Mucosa of descending colon (tissue), 3 donors: ENCODE measurements around the gene DTWD1. TPM values are rescaled to one million over a fixed set of nuclear protein-coding genes. Genes with fewer than 3 reads are reported as not detected.

Experiments
- ATAC-seq: fragments of 200-7000 bp; cut with Tn5 transposase; one replicate; pipeline ENCODE4 v1.9.1; 2020; ENCODE audit warnings: mild to moderate bottlenecking, moderate library complexity
- DNase-seq, 3 donors: peaks; one replicate each; pipeline ENCODE4 v3.0.0-alpha.2; 2020
- H3K36me3 ChIP-seq: fragments of 200-600 bp; one replicate; pipeline ENCODE4 v1.8.0; 2021; ENCODE audit warnings: low read depth, mild to moderate bottlenecking
- H3K4me1 ChIP-seq: fragments of 200-600 bp; one replicate; pipeline ENCODE4 v1.8.0; 2021; ENCODE audit warnings: low read depth, mild to moderate bottlenecking
- H3K4me3 ChIP-seq: fragments of 200-600 bp; one replicate; pipeline ENCODE4 v1.8.0; 2021; ENCODE audit warnings: mild to moderate bottlenecking
- H3K9me3 ChIP-seq: fragments of 200-600 bp; one replicate; pipeline ENCODE4 v1.8.0; 2021; ENCODE audit warnings: mild to moderate bottlenecking
- CTCF ChIP-seq: fragments of 200-600 bp; IDR thresholded peaks from one replicate; pipeline ENCODE4 v1.8.0; 2022; ENCODE audit warnings: antibody characterized with exemption, mild to moderate bottlenecking
- intact Hi-C, 2 donors: fragments of 100-400 bp; cut with DNase I in 1 of 2; cut with micrococcal nuclease in 1 of 2; formaldehyde crosslinking; loops; one replicate each; pipeline versions ENCODE4 v1.11.0 to v1.11.1; 2022; cut with DNase I, micrococcal nuclease
- total RNA-seq, 3 donors: library from RNA; stranded (reverse); fragmentation: NEBNext Ultra II Directional in 2 of 3; extraction: Animal tissue kit (Norgen Biotek cat#: 25700) in 2 of 3; gene quantifications; one replicate each; pipeline versions ENCODE4 v1.2.1 to v1.2.4, GENCODE V29; 2021 to 2023
- donor health status: DM: no; HTN: no; CAD: no; lungs with moderate emphysema.
- donor health status: DM: no; HTN: no; CAD: no.
- donor health status: DM: no; HTN: yes; CAD: no.

The DTWD1 gene
- total RNA-seq, 3 donors from 2014 or later, result 19.4 to 39.2 (median 22.7) TPM

GRCh38 chr15:49621401-49621811 lies 558 bp downstream of the DTWD1 start:
- H3K4me1 ChIP-seq, result peaks cover 4% of the 10 kb centered on the region
- H3K36me3 ChIP-seq, result no peaks in the 10 kb centered on the region
- peak overlapping the region; percentile 34 for H3K4me3 ChIP-seq
- TF ChIP-seq CTCF, result no peak
- ATAC-seq, result no peak
- H3K9me3 ChIP-seq, result peaks cover 14% of the 10 kb centered on the region
- DNase-seq, result no peak
- intact Hi-C loops, result no loop called here

GRCh38 chr15:49621887-49622286 lies 1.0 kb downstream of the DTWD1 start:
- Histone ChIP-seq H3K4me1 (peaks cover 4% of the 10 kb centered on the region), H3K36me3 (no peaks in the 10 kb centered on the region), H3K4me3 (no peak overlapping the region), H3K9me3 (peaks cover 14% of the 10 kb centered on the region)
- DNase-seq (no peak), ATAC-seq (no peak)
- intact Hi-C loops, result no loop called here
- no peak for TF ChIP-seq CTCF

GRCh38 chr15:49622561-49622960 lies 1.7 kb downstream of the DTWD1 start:
- intact Hi-C loops, result no loop called here
- H3K4me3 ChIP-seq, result no peak overlapping the region
- H3K36me3 ChIP-seq, result no peaks in the 10 kb centered on the region
- no peak for TF ChIP-seq CTCF
- DNase-seq (no peak), ATAC-seq (no peak)
- H3K4me1 ChIP-seq, result peaks cover 4% of the 10 kb centered on the region
- H3K9me3 ChIP-seq, result peaks cover 14% of the 10 kb centered on the region

GRCh38 chr15:49624056-49624455 lies 3.2 kb downstream of the DTWD1 start:
- ATAC-seq (no peak), DNase-seq (no peak)
- intact Hi-C loops, result no loop called here
- Histone ChIP-seq H3K4me3 (no peak overlapping the region), H3K9me3 (peaks cover 14% of the 10 kb centered on the region), H3K36me3 (no peaks in the 10 kb centered on the region), H3K4me1 (peaks cover 4% of the 10 kb centered on the region)
- no peak for TF ChIP-seq CTCF

- no peak for DNase-seq
- Histone ChIP-seq H3K4me1 (peaks cover 4% of the 10 kb centered on the region), H3K9me3 (peaks cover 14% of the 10 kb centered on the region), H3K36me3 (no peaks in the 10 kb centered on the region), H3K4me3 (no peak overlapping the region)
- no peak for TF ChIP-seq CTCF
- intact Hi-C loops, result no loop called here
- ATAC-seq, result no peak
These were observed 4.7 kb downstream of the DTWD1 start for GRCh38 chr15:49625460-49626036.

- intact Hi-C loops, result no loop called here
- H3K9me3 ChIP-seq, result peaks cover 14% of the 10 kb centered on the region
- no peaks in the 10 kb centered on the region for H3K4me1 ChIP-seq
- H3K4me3 ChIP-seq, result no peak overlapping the region
- H3K36me3 ChIP-seq, result no peaks in the 10 kb centered on the region
- no peak for DNase-seq
- no peak for TF ChIP-seq CTCF
- ATAC-seq, result peak; percentile 15
These were observed 6.6 kb downstream of the DTWD1 start for GRCh38 chr15:49627407-49627877.
